IMR-90 (cell line): ENCODE results near the gene GCSAM. TPM values are rescaled to one million over a fixed set of nuclear protein-coding genes. Genes with fewer than 3 reads are reported as not detected.

Experiments
- ATAC-seq: fragments of 200-7000 bp; cut with Tn5 transposase; 2 replicates; pipeline ENCODE4 v1.9.1; 2020; ENCODE audit warnings: low read depth, mild to moderate bottlenecking, moderate library complexity
- BruUV-seq: library from RNA; stranded (reverse); fragments of 400-500 nt; replicated peaks from 2 replicates; lab custom pipeline; 2021; lab: Mats Ljungman, UMichigan
- CTCF ChIA-PET: fragments of 300-600 bp; formaldehyde crosslinking; extraction: SDS; loops from one replicate; lab custom pipeline; 2021; ENCODE audit warnings: antibody characterized with exemption; lab: Yijun Ruan, JAX
- POLR2A ChIA-PET: fragments of 300-600 bp; sonication (Branson Sonifier 250); formaldehyde crosslinking; loops from one replicate; lab custom pipeline; 2022; ENCODE audit warnings: antibody characterized with exemption; ENCODE audit not compliant: unreplicated experiment; lab: Charles Lee
- DNase-seq: peaks from one replicate; pipeline ENCODE4 v3.0.0; 2013
- H2AFZ ChIP-seq: replicated peaks from 2 replicates; pipeline ENCODE3; 2013; ENCODE audit warnings: low read length, mild to moderate bottlenecking; ENCODE audit not compliant: poor library complexity
- H2AK5ac ChIP-seq: 2 replicates; pipeline ENCODE4 v1.6.1; 2013; ENCODE audit warnings: low read depth, low read length, inconsistent platforms
- H2AK9ac ChIP-seq: replicated peaks from 2 replicates; pipeline ENCODE3; 2013; ENCODE audit warnings: mild to moderate bottlenecking, low read depth, low read length, moderate library complexity; ENCODE audit not compliant: poor library complexity
- H2BK120ac ChIP-seq: 2 replicates; pipeline ENCODE4 v1.6.1; 2013; ENCODE audit warnings: low read depth, low read length, inconsistent platforms
- H2BK15ac ChIP-seq: 3 replicates; pipeline ENCODE4 v1.6.1; 2013; ENCODE audit warnings: low read depth, low read length, inconsistent platforms
- H2BK20ac ChIP-seq: 2 replicates; pipeline ENCODE4 v1.6.1; 2013; ENCODE audit warnings: low read depth, mild to moderate bottlenecking, inconsistent platforms, low read length, moderate library complexity
- H2BK5ac ChIP-seq: 2 replicates; pipeline ENCODE4 v1.6.1; 2013; ENCODE audit warnings: mild to moderate bottlenecking, low read depth, low read length, inconsistent platforms; ENCODE audit not compliant: poor library complexity, severe bottlenecking
- H3K14ac ChIP-seq: replicated peaks from 2 replicates; pipeline ENCODE4 v1.6.1; 2013; ENCODE audit warnings: low read depth, low read length, inconsistent platforms
- H3K18ac ChIP-seq: 2 replicates; pipeline ENCODE4 v1.6.1; 2013; ENCODE audit warnings: low read depth, low read length, control low read depth
- H3K23ac ChIP-seq: 2 replicates; pipeline ENCODE4 v1.6.1; 2013; ENCODE audit warnings: low read depth, low read length, inconsistent platforms
- H3K27ac ChIP-seq: 2 replicates; pipeline ENCODE4 v1.5.1; 2013; ENCODE audit warnings: mild to moderate bottlenecking, control low read depth, low read length; ENCODE audit not compliant: insufficient read depth
- H3K27me3 ChIP-seq: 2 replicates; pipeline ENCODE4 v1.6.1; 2013; ENCODE audit warnings: low read length; ENCODE audit not compliant: control insufficient read depth, insufficient read depth
- H3K36me3 ChIP-seq: 2 replicates; pipeline ENCODE4 v1.6.1; 2013; ENCODE audit warnings: low read length, mixed read lengths; ENCODE audit not compliant: control insufficient read depth, insufficient read depth
- H3K4ac ChIP-seq: 2 replicates; pipeline ENCODE4 v1.6.1; 2013; ENCODE audit warnings: low read depth, low read length, inconsistent platforms
- H3K4me1 ChIP-seq: 2 replicates; pipeline ENCODE4 v1.6.1; 2013; ENCODE audit warnings: low read length, mixed read lengths; ENCODE audit not compliant: control insufficient read depth, insufficient read depth
- H3K4me2 ChIP-seq: 2 replicates; pipeline ENCODE4 v1.6.1; 2013; ENCODE audit warnings: low read depth, mild to moderate bottlenecking, control low read depth, low read length, moderate library complexity
- H3K4me3 ChIP-seq: 2 replicates; pipeline ENCODE4 v1.5.1; 2013; ENCODE audit warnings: low read depth, mild to moderate bottlenecking, control low read depth, low read length, moderate library complexity; ENCODE audit not compliant: insufficient read depth
- H3K56ac ChIP-seq: 2 replicates; pipeline ENCODE4 v1.6.1; 2013; ENCODE audit warnings: low read length, inconsistent platforms; ENCODE audit not compliant: insufficient read depth; ENCODE audit errors: extremely low read depth
- H3K79me1 ChIP-seq, 2 experiments: 2 replicates each; pipeline ENCODE4 v1.6.1; 2013; ENCODE audit warnings: low read length in 2 of 2, inconsistent platforms in 1 of 2, low read depth in 1 of 2
- H3K9ac ChIP-seq: 2 replicates; pipeline ENCODE4 v1.6.1; 2013; ENCODE audit warnings: low read depth, low read length, control low read depth
- H3K9me1 ChIP-seq: 2 replicates; pipeline ENCODE4 v1.6.1; 2013; ENCODE audit warnings: low read length, inconsistent platforms; ENCODE audit not compliant: insufficient read depth
- H3K9me3 ChIP-seq: 2 replicates; pipeline ENCODE4 v1.6.1; 2013; ENCODE audit warnings: low read length; ENCODE audit not compliant: control insufficient read depth, insufficient read depth
- H4K20me1 ChIP-seq: 2 replicates; pipeline ENCODE4 v1.6.1; 2013; ENCODE audit warnings: low read length, inconsistent platforms; ENCODE audit not compliant: insufficient read depth
- H4K5ac ChIP-seq: 2 replicates; pipeline ENCODE4 v1.6.1; 2013; ENCODE audit warnings: mild to moderate bottlenecking, low read depth, low read length, control low read depth
- H4K8ac ChIP-seq, 2 experiments: 2 replicates each; pipeline ENCODE4 v1.6.1; 2013; ENCODE audit warnings: low read depth in 2 of 2, low read length in 2 of 2, control low read depth in 1 of 2, inconsistent platforms in 1 of 2
- H4K91ac ChIP-seq: 2 replicates; pipeline ENCODE4 v1.6.1; 2013; ENCODE audit warnings: low read depth, low read length, inconsistent platforms; ENCODE audit not compliant: insufficient read depth
- CHD1 ChIP-seq: IDR thresholded peaks from 2 replicates; pipeline ENCODE4 v1.6.1; 2012; ENCODE audit warnings: low read depth, low read length, improper control_type of control experiment
- CTCF ChIP-seq: conservative IDR thresholded peaks from 2 replicates; pipeline ENCODE4 v1.5.1; 2012; ENCODE audit warnings: mild to moderate bottlenecking, low read depth, low read length, improper control_type of control experiment
- ELK1 ChIP-seq: fragments of 150-350 bp; IDR thresholded peaks from 2 replicates; pipeline ENCODE4 v1.6.1; 2016; ENCODE audit warnings: low read depth, mild to moderate bottlenecking, low read length, moderate library complexity, borderline replicate concordance
- FOS ChIP-seq: fragments of 150-350 bp; IDR thresholded peaks from 2 replicates; pipeline ENCODE4 v1.6.1; 2016; ENCODE audit warnings: low read depth, low read length
- MAFK ChIP-seq: IDR thresholded peaks from 2 replicates; pipeline ENCODE4 v1.6.1; 2012; ENCODE audit warnings: low read depth, low read length, improper control_type of control experiment
- MAZ ChIP-seq: IDR thresholded peaks from 2 replicates; pipeline ENCODE4 v1.6.1; 2012; ENCODE audit warnings: low read depth, mild to moderate bottlenecking, low read length, improper control_type of control experiment, moderate library complexity, borderline replicate concordance
- POLR2A ChIP-seq: IDR thresholded peaks from 2 replicates; pipeline ENCODE4 v1.6.1; 2012; ENCODE audit warnings: mild to moderate bottlenecking, low read depth, low read length
- RAD21 ChIP-seq: IDR thresholded peaks from 2 replicates; pipeline ENCODE4 v1.6.1; 2012; ENCODE audit warnings: low read length, improper control_type of control experiment
- RCOR1 ChIP-seq: IDR thresholded peaks from 2 replicates; pipeline ENCODE4 v1.6.1; 2012; ENCODE audit warnings: mild to moderate bottlenecking, low read length, improper control_type of control experiment; ENCODE audit not compliant: insufficient replicate concordance
- SMC3 ChIP-seq: fragments of 150-350 bp; IDR thresholded peaks from 2 replicates; pipeline ENCODE4 v1.6.1; 2016; ENCODE audit warnings: low read depth, mild to moderate bottlenecking, antibody characterized with exemption, low read length, moderate library complexity
- USF2 ChIP-seq: fragments of 150-350 bp; IDR thresholded peaks from 2 replicates; pipeline ENCODE4 v1.6.1; 2017; ENCODE audit warnings: mild to moderate bottlenecking, antibody characterized with exemption, low read length, low read depth
- WGBS, 2 experiments: methylation state at CpG; one replicate each; pipeline versions ENCODE4 v1.1.5 to v1.1.7; 2013; ENCODE audit warnings: missing lambda C conversion rate in 2 of 2; ENCODE audit not compliant: insufficient read length in 1 of 2; ENCODE audit errors: extremely low coverage in 2 of 2; 5-methylcytosine and 5-hydroxymethylcytosine counted together
- dilution Hi-C: fragments of 300-500 bp; cut with HindIII; formaldehyde crosslinking; loops from one replicate; pipeline ENCODE4 v1.14.3; 2018; ENCODE audit warnings: low sequenced_read_pairs; ENCODE audit not compliant: unreplicated experiment
- in situ Hi-C: fragments of 300-500 bp; cut with MboI; formaldehyde crosslinking; loops from 3 replicates; pipeline ENCODE4 v1.14.3; 2019; ENCODE audit warnings: low sequenced_read_pairs, inconsistent platforms, mixed read lengths
- intact Hi-C: fragments of 100-400 bp; cut with micrococcal nuclease; formaldehyde crosslinking; loops from 2 replicates; pipeline ENCODE4 v1.10.0; 2022
- polyA plus RNA-seq, 3 experiments: library from polyadenylated mRNA; depleted of rRNA; stranded (reverse); fragments of >200 nt; gene quantifications; 2 replicates each; pipeline ENCODE4 v1.2.3, GENCODE V29; 2012; ENCODE audit warnings: low replicate concordance in 1 of 3
- total RNA-seq: library from RNA; depleted of rRNA; stranded (reverse); fragments of >200 nt; gene quantifications from 2 replicates; pipeline ENCODE4 v1.2.3, GENCODE V29; 2012

GCSAM gene
- total and polyA plus RNA-seq, 2 of the 4 experiments (the other 2 are of a cell fraction) = not detected

GRCh38 chr3:112088944-112089343 is 44.1 kb downstream of the GCSAM start:
- H2BK15ac ChIP-seq = no peak overlapping the region; the same call in 2 of the 3 replicates
- H4K20me1 ChIP-seq = no peaks in the 10 kb centered on the region
- intact Hi-C loops (no loop called here), dilution Hi-C loops (no loop called here), in situ Hi-C loops (no loop called here)
- peaks cover 12% of the 10 kb centered on the region for H3K4me1 ChIP-seq
- no peaks in the 10 kb centered on the region for H3K36me3 ChIP-seq
- no TSS peak for BruUV-seq
- H4K8ac ChIP-seq = no peak overlapping the region
- H3K9me1 ChIP-seq = peaks cover 13% of the 10 kb centered on the region; the same call in 1 of the 2 replicates
- H4K5ac ChIP-seq = no peak overlapping the region
- H4K91ac ChIP-seq = no peak overlapping the region
- H3K27ac ChIP-seq = no peak overlapping the region
- no peak overlapping the region for H3K4me2 ChIP-seq
- 0 out of 2 replicates have a peak overlapping the region, but pooled peaks have one; percentile 4 for H3K23ac ChIP-seq
- no peak overlapping the region for H2AK9ac ChIP-seq
- no peak for TF ChIP-seq RCOR1
- TF ChIP-seq FOS = no peak
- no peak for TF ChIP-seq USF2
- TF ChIP-seq RAD21 = no peak
- no peak for TF ChIP-seq MAFK
- TF ChIP-seq ELK1 = no peak
- TF ChIP-seq SMC3 = no peak
- no peak for TF ChIP-seq CTCF
- TF ChIP-seq MAZ = no peak
- no peak for TF ChIP-seq CHD1
- TF ChIP-seq POLR2A = no peak
- no peak overlapping the region for H3K56ac ChIP-seq
- H2AK5ac ChIP-seq = no peak overlapping the region
- H3K18ac ChIP-seq = no peak overlapping the region
- WGBS, 2 experiments = no CpG with 5 or more reads among the region's 4 CpGs
- no peak overlapping the region for H3K4me3 ChIP-seq
- no peaks in the 10 kb centered on the region for H3K9me3 ChIP-seq
- no peak overlapping the region for H2AFZ ChIP-seq
- peaks cover 16 to 51% of the 10 kb centered on the region in 2 experiments; a peak in 3 of 4 replicates for H3K79me1 ChIP-seq
- H3K27me3 ChIP-seq = no peaks in the 10 kb centered on the region
- H3K4ac ChIP-seq = no peak overlapping the region
- no peak overlapping the region for H3K9ac ChIP-seq
- no peak overlapping the region for H2BK20ac ChIP-seq
- H2BK120ac ChIP-seq = no peak overlapping the region
- ATAC-seq (no peak), DNase-seq (no peak)
- no peak overlapping the region for H2BK5ac ChIP-seq
- H3K14ac ChIP-seq = no peak overlapping the region
- POLR2A ChIA-PET = no interaction called here
- CTCF ChIA-PET = no interaction called here
